Psoas muscle (tissue), 8 donors: Measurements from ENCODE around the gene ABHD12. TPM values are rescaled to one million over a fixed set of nuclear protein-coding genes. Genes with fewer than 3 reads are reported as not detected.
A peak's percentile ranks its signal among the peaks of the same experiment; 100 is the strongest.

ENCODE experiments used
- ATAC-seq, 4 donors: fragments of 200-7000 bp; cut with Tn5 transposase; one replicate each; pipeline ENCODE4 v1.9.1; 2020; ENCODE audit warnings: moderate library complexity in 3 of 4, mild to moderate bottlenecking in 2 of 4
- DNase-seq, 2 donors: peaks; one replicate each; pipeline ENCODE4 v3.0.0-alpha.2; 2020
- H3K27ac ChIP-seq: fragments of 200-600 bp; one replicate; pipeline ENCODE4 v1.8.0; 2022
- H3K27me3 ChIP-seq, 3 donors: fragments of 200-600 bp in 1 of 3; one replicate each; pipeline versions ENCODE4 v1.6.1 to v1.8.0; 2013 to 2022; ENCODE audit warnings: low read length in 2 of 3, mild to moderate bottlenecking in 2 of 3, moderate library complexity in 1 of 3; ENCODE audit not compliant: insufficient read depth in 3 of 3
- H3K36me3 ChIP-seq, 2 donors: fragments of 200-600 bp in 1 of 2; one replicate each; pipeline versions ENCODE4 v1.6.1 to v1.8.0; 2013 to 2022; ENCODE audit warnings: low read depth in 1 of 2, mild to moderate bottlenecking in 1 of 2, moderate library complexity in 1 of 2; ENCODE audit not compliant: insufficient read depth in 1 of 2
- H3K4me1 ChIP-seq: fragments of 200-600 bp; one replicate; pipeline ENCODE4 v1.8.0; 2022
- H3K4me3 ChIP-seq: fragments of 200-600 bp; one replicate; pipeline ENCODE4 v1.8.0; 2022; ENCODE audit warnings: mild to moderate bottlenecking
- H3K9me3 ChIP-seq: fragments of 200-600 bp; one replicate; pipeline ENCODE4 v1.8.0; 2022
- WGBS, 3 donors: extraction: QIAGEN DNeasy Blood & Tissue Kit; methylation state at CpG; one replicate each; pipeline versions ENCODE4 v1.1.6 to v1.1.7; 2013; 5-methylcytosine and 5-hydroxymethylcytosine counted together
- intact Hi-C, 2 donors: fragments of 100-400 bp; cut with DNase I; formaldehyde crosslinking; loops; one replicate each; pipeline versions ENCODE4 v1.11.0 to v1.14.2; 2022
- polyA plus RNA-seq, 3 donors: library from polyadenylated mRNA; stranded (reverse); fragments of 200-250 nt; gene quantifications; one replicate each; pipeline ENCODE4 v1.2.3, GENCODE V29; 2013
- total RNA-seq, 4 donors: library from RNA; stranded (reverse); fragmentation: NEBNext Ultra II Directional in 2 of 4; extraction: Animal tissue kit (Norgen Biotek cat#: 25700) in 2 of 4; gene quantifications; one replicate each; pipeline versions ENCODE4 v1.2.1 to v1.2.4, GENCODE V29; 2021 to 2023
- TF ChIP-seq, protein P1 (sequence below): fragments of 200-600 bp; IDR thresholded peaks from one replicate; pipeline ENCODE4 v1.8.0; 2022; ENCODE audit warnings: antibody characterized with exemption
- donor health status: healthy with polysubstance abuse.
- donor health status: DM: no; HTN: no; CAD: no; lungs with moderate emphysema.
- donor health status: Bipolar disorder and iron deficiency.
- donor health status: healthy.
- donor health status: DM: yes; HTN: yes; CAD: no.
- donor health status: DM: no; HTN: no; CAD: no.
- donor health status: DM: no; HTN: no; CAD: no.
- donor health status: DM: yes; HTN: yes; CAD: no.

ABHD12 gene
- total and polyA plus RNA-seq, 7 donors: 7.9 to 15.5 (median 9.6) TPM

DNA sequence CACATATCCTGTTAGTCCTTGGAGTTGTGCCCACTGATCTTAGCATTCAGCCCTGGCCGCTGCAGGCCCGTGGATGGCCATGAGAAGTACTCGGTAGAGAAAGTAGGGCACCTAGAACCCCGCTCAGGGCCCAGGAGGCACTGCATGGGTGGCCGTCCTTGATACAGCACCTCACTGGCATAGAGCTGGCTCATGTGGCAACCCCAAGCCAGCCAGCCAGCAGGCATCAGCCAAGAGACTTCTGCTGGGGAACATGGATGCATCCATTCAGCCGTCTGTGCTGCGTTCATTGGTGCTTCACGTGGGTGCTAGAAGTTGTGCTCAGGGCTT lies 132.2 kb downstream of the ABHD12 start:
- Histone ChIP-seq H3K4me3 (no peak overlapping the region), H3K36me3 (peaks cover 0 to 22% of the 10 kb centered on the region in 2 donors), H3K27me3 (no peaks in the 10 kb centered on the region), H3K4me1 (peaks cover 20% of the 10 kb centered on the region), H3K27ac (no peak overlapping the region), H3K9me3 (no peaks in the 10 kb centered on the region)
- peak in 1 of 2 donors; percentile 33 for DNase-seq
- intact Hi-C loops: loop anchor here in 1 of 2 donors (10.0 kb wide), 1 partner anchor 436 kb away; the partner anchor contains the start of gene ZNF337
- no peak for ATAC-seq
- WGBS, 3 donors: 76 to 90% (median 82%) methylated on average over 8 of the region's 8 CpGs
- TF ChIP-seq, protein P1, sequence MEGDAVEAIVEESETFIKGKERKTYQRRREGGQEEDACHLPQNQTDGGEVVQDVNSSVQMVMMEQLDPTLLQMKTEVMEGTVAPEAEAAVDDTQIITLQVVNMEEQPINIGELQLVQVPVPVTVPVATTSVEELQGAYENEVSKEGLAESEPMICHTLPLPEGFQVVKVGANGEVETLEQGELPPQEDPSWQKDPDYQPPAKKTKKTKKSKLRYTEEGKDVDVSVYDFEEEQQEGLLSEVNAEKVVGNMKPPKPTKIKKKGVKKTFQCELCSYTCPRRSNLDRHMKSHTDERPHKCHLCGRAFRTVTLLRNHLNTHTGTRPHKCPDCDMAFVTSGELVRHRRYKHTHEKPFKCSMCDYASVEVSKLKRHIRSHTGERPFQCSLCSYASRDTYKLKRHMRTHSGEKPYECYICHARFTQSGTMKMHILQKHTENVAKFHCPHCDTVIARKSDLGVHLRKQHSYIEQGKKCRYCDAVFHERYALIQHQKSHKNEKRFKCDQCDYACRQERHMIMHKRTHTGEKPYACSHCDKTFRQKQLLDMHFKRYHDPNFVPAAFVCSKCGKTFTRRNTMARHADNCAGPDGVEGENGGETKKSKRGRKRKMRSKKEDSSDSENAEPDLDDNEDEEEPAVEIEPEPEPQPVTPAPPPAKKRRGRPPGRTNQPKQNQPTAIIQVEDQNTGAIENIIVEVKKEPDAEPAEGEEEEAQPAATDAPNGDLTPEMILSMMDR: no peak

DNA sequence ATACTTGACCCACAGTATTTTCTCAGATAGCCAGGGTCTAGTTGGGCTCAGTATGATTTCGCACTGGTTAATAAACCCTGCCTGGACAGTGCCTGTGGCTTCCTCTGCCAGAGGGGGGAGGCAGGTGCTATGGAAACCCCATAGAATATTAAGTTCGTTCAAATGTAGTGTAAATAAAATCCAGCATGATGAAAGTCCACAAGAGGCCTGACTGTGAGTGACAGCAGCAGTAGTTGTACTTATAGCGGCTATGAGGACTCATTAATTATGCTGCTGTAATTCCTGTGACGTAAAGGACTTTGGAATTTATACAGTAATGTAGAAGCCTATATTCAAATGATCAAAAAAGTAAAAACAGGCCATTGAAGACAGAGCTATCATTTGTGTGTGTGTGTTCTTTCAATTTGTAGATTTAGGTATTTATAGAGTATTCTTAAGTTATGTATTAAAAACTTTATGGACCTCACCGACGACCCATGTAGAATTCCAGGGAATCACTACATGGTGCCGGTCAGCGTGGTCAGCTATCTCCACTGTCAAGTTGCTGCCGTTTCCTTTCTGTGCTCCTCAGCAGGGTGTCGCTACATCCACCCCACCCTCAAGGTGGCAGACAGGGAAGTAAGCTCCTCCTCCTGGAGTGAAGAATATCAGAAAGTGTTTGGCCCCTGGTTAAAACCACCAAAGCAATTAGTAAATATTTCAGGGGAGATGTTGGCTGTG lies 132.7 kb downstream of the ABHD12 start:
- H3K27ac ChIP-seq: no peak overlapping the region
- H3K4me3 ChIP-seq: no peak overlapping the region
- ATAC-seq (no peak), DNase-seq (peak in 1 of 2 donors; percentile 32)
- TF ChIP-seq, protein P1: no peak
- no peaks in the 10 kb centered on the region for H3K9me3 ChIP-seq
- peaks cover 20% of the 10 kb centered on the region for H3K4me1 ChIP-seq
- H3K36me3 ChIP-seq: peaks cover 0 to 22% of the 10 kb centered on the region in 2 donors
- H3K27me3 ChIP-seq: no peaks in the 10 kb centered on the region
- intact Hi-C loops: loop anchor here in 1 of 2 donors (10.0 kb wide), 1 partner anchor 437 kb away; the partner anchor contains the start of gene ZNF337
- 90 to 93% (median 91%) methylated on average over 10 of the region's 10 CpGs for WGBS, 3 donors

DNA sequence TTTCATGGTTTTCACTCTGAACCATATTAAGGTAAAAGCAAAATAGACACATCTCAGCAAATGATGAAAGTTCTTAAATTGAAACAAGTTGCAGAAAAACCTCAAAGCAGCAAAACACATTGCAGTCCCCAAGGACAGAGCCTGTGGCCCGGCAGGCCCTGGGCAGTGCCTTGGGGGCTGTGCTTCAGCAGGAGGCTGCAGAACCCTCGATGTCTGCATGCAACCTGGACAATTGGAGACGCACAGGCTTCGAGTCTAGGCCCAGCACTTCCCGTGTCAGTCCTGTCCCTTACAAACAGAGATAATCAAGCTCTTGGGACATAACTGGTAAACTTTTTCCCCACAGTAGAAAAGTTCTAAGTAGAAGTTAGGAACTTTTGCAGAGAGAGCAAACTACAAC lies 133.5 kb downstream of the ABHD12 start:
- ATAC-seq: no peak
- WGBS, 3 donors: 89 to 95% (median 92%) methylated on average over 5 of the region's 5 CpGs
- intact Hi-C loops: loop anchor here in 1 of 2 donors (10.0 kb wide), 1 partner anchor 438 kb away; the partner anchor contains the start of gene ZNF337
- DNase-seq: peak in 1 of 2 donors; percentile 28
- Histone ChIP-seq H3K4me3 (no peak overlapping the region), H3K36me3 (peaks cover 0 to 22% of the 10 kb centered on the region in 2 donors), H3K4me1 (peaks cover 20% of the 10 kb centered on the region), H3K9me3 (no peaks in the 10 kb centered on the region), H3K27me3 (no peaks in the 10 kb centered on the region), H3K27ac (no peak overlapping the region)
- TF ChIP-seq, protein P1: no peak

DNA sequence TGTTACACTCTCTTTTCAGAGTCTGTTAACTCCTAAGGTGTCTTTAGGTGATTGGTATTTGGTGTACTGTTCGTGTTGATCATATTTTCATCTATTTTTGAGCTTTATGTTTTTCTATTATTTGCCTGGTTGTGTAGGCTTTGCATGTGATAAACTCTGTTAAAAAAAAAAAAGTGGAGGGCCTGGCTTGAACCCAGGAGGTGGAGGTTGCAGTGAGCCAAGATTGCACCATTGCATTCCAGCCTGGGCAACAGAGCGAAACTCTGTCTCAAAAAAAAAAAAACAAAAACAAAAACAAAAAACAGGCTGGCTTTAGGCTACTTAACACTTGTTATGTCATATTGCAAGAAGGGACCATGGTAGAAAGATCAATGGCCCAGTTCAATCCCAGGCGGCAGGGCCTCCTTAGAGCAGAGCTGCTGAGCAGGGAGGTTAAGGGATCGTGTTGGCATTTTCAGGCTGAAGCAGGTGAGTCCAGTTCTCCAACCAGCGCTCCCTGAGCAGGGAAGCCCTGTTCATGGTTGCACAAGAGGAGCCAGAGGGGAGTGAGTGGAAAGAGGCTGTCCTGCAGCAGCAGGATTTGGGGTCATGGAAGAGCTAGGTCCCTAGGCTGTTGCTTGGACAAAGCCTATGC lies 134.3 kb downstream of the ABHD12 start:
- TF ChIP-seq, protein P1: no peak
- no peak overlapping the region for H3K4me3 ChIP-seq

More for the DNA sequence above, 134.3 kb downstream of the ABHD12 start:
- H3K4me1 ChIP-seq: peaks cover 26% of the 10 kb centered on the region
- WGBS, 3 donors: 52 to 64% (median 55%) methylated on average over 5 of the region's 5 CpGs
- intact Hi-C loops: loop anchor here in 1 of 2 donors (10.0 kb wide), 1 partner anchor 438 kb away; the partner anchor contains the start of gene ZNF337
- H3K27ac ChIP-seq: no peak overlapping the region
- no peaks in the 10 kb centered on the region for H3K9me3 ChIP-seq
- ATAC-seq (peak; percentile 35 to 68 (median 54)), DNase-seq (peak in 1 of 2 donors; percentile 39)
- no peaks in the 10 kb centered on the region for H3K27me3 ChIP-seq
- peaks cover 0 to 22% of the 10 kb centered on the region in 2 donors for H3K36me3 ChIP-seq
